ENCODE data around the gene GRK3. TPM values are rescaled to one million over a fixed set of nuclear protein-coding genes. Genes with fewer than 3 reads are reported as not detected.

The GRK3 gene
- total RNA-seq, 1 donor from 2014 or later = 3.8 TPM

- H3K27ac ChIP-seq (replicated peaks) = no peak overlapping the region
- intact Hi-C loops (cut with micrococcal nuclease) = loop anchor here (10.0 kb wide), 1 partner anchor 313 kb away; no protein-coding TSS in a partner anchor
- H3K9me3 ChIP-seq (replicated peaks) = no peaks in the 10 kb centered on the region
- no peak for TF ChIP-seq CTCF (IDR thresholded peaks at IDR 0.05; ENCODE audit: borderline replicate concordance)
- no peaks in the 10 kb centered on the region for H3K4me1 ChIP-seq
- DNase-seq = no peak
- peaks cover 32% of the 10 kb centered on the region for H3K36me3 ChIP-seq
- H3K4me3 ChIP-seq = no peak overlapping the region
- peaks cover 10% of the 10 kb centered on the region for H3K27me3 ChIP-seq (ENCODE audit: low read depth)
Observed at GRCh38 chr22:25777870-25778269, 213.4 kb downstream of the GRK3 start.

Other genes with a start within 250 kb of the GRK3 start
- 163 TPM for gene MYO18B, start 177.5 kb downstream of the GRK3 start, total RNA-seq